Mammary epithelial cell (primary cell): ENCODE measurements around the gene RAX.

ENCODE experiments used
- EZH2 ChIP-seq: IDR thresholded peaks from 2 replicates; pipeline ENCODE4 v1.6.1; 2012; ENCODE audit warnings: low read length, inconsistent platforms, borderline replicate concordance
- TF ChIP-seq, protein P1 (sequence below), 2 donors: IDR thresholded peaks in 1 of 2; conservative IDR thresholded peaks in 1 of 2; 2 replicates each; pipeline ENCODE4 v1.5.1; 2011 to 2012; ENCODE audit warnings: inconsistent platforms in 2 of 2, low read length in 2 of 2, mild to moderate bottlenecking in 2 of 2, control low read depth in 1 of 2, low read depth in 1 of 2; ENCODE audit not compliant: insufficient read depth in 1 of 2; ENCODE audit errors: extremely low read depth in 1 of 2

DNA sequence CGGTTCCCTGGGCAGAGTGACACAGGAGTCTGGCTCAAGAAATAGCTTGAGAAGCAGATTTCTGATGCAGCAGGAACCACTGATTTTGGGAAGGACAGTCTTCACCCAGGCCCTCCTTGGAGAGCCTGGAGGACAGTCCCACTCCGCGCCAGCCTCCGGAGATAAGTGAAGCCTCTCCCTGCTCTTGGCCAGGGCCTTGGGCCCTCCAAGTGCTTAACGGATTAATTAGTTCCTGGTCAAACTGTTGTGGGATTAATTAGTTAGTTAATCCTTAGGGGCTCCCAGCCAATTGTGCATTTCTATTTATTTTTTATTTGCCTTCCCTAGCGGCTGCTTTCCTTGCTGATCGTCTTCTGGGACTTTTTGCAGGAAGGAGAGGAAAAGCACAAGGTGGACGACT, 25.6 kb upstream of the RAX start:
- TF ChIP-seq, protein P1, sequence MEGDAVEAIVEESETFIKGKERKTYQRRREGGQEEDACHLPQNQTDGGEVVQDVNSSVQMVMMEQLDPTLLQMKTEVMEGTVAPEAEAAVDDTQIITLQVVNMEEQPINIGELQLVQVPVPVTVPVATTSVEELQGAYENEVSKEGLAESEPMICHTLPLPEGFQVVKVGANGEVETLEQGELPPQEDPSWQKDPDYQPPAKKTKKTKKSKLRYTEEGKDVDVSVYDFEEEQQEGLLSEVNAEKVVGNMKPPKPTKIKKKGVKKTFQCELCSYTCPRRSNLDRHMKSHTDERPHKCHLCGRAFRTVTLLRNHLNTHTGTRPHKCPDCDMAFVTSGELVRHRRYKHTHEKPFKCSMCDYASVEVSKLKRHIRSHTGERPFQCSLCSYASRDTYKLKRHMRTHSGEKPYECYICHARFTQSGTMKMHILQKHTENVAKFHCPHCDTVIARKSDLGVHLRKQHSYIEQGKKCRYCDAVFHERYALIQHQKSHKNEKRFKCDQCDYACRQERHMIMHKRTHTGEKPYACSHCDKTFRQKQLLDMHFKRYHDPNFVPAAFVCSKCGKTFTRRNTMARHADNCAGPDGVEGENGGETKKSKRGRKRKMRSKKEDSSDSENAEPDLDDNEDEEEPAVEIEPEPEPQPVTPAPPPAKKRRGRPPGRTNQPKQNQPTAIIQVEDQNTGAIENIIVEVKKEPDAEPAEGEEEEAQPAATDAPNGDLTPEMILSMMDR (conservative IDR thresholded peaks at IDR 0.05 in 1 of 2, IDR thresholded peaks at IDR 0.05 in 1 of 2; ENCODE audit: extremely low read depth in 1 of 2, insufficient read depth in 1 of 2, low read depth in 1 of 2, low read length in 2 of 2), result no peak
- TF ChIP-seq EZH2, result no peak
